ENCODE results near the gene PRKAR1B. TPM values are rescaled to one million over a fixed set of nuclear protein-coding genes. Genes with fewer than 3 reads are reported as not detected.

Gene PRKAR1B
- total and polyA plus RNA-seq, 10 of the 15 experiments (the other 5 are each of a cell fraction or from before 2014, with no cell fraction given): 1.4 to 45.6 (median 19.3) TPM

DNA sequence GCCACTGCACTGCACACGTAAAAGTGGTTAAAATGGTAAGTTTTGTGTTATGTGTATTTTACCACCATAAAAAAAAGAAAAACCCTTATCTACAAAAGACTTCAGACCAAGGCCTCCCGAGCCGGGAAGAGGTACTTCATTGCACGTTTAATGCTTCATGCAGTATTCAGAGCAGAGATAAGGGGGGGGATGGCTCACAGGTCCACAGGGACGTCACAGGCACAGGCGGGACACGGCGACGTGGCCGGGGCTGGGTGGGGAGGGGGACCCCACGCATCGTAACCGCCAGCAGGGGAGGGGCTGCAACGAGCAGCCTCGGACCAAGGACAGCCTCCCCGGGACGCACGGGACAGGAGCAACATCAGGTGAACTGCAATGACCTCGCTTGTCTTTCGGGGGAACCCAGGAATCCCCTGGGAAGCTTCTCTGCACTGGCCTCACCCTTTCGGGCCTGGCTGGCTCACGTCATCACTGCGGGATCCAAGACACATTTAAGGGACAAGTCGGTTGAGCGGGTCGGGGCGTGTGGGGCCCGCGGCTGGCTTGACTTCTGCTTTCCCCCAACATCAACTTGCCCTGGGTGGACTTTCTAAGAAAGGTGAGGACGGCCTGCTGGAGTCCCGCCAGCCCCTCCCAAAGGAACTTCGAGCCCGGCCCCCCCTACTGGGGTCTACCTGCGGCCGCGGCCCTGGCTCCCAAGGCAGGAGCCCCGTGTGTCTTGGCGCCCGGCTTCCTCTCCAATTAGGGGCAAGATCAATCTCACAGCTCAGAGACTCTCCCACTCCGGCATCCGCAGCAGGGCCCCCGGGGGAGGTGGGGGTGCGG lies 177.8 kb downstream of the PRKAR1B start (continued):
- TF ChIP-seq, protein P1, sequence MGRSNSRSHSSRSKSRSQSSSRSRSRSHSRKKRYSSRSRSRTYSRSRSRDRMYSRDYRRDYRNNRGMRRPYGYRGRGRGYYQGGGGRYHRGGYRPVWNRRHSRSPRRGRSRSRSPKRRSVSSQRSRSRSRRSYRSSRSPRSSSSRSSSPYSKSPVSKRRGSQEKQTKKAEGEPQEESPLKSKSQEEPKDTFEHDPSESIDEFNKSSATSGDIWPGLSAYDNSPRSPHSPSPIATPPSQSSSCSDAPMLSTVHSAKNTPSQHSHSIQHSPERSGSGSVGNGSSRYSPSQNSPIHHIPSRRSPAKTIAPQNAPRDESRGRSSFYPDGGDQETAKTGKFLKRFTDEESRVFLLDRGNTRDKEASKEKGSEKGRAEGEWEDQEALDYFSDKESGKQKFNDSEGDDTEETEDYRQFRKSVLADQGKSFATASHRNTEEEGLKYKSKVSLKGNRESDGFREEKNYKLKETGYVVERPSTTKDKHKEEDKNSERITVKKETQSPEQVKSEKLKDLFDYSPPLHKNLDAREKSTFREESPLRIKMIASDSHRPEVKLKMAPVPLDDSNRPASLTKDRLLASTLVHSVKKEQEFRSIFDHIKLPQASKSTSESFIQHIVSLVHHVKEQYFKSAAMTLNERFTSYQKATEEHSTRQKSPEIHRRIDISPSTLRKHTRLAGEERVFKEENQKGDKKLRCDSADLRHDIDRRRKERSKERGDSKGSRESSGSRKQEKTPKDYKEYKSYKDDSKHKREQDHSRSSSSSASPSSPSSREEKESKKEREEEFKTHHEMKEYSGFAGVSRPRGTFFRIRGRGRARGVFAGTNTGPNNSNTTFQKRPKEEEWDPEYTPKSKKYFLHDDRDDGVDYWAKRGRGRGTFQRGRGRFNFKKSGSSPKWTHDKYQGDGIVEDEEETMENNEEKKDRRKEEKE (IDR thresholded peaks at IDR 0.05): no peak
- no peak for TF ChIP-seq TBL1XR1 (IDR thresholded peaks at IDR 0.05; ENCODE audit: low read depth, low read length)

DNA sequence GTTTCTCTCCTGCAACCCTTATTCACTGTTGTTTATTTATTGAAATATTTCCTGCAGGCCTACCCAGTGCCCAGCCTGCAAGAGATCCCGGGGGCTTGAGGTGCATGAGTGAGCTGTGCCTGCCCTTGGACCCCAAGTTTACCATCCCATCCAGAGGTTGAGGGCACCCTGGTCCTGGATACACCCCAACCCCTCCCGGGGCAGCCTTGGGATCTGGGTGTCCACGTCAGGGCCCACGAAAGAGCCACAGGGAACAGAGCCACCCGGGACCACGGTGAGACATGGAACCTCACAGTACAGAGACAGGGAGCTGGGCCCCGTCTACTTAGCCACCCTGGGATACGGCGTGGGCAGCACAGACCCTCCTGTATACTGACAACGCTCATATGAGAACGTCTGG lies 178.7 kb downstream of the PRKAR1B start:
- no TSS peak for BruUV-seq (replicated peaks)
- no peaks in the 10 kb centered on the region for H3K27me3 ChIP-seq (replicated peaks in 1 of 2; ENCODE audit: control insufficient read depth in 2 of 2, insufficient read depth in 2 of 2, low read length in 1 of 2)
- intact Hi-C loops (cut with micrococcal nuclease; ENCODE audit: unreplicated experiment): no loop called here
- RAD21 ChIA-PET (ENCODE audit: unreplicated experiment): no interaction called here
- no peak for FAIRE-seq
- no peaks in the 10 kb centered on the region for H3K36me3 ChIP-seq (ENCODE audit: control insufficient read depth in 2 of 2, insufficient read depth in 2 of 2, low read length in 1 of 2)
- POLR2A ChIA-PET: no interaction called here
- no peak overlapping the region for H3K9ac ChIP-seq (ENCODE audit: control insufficient read depth, insufficient read depth, low read length)
- DNase-seq (ENCODE audit: low read depth, low spot score): no peak
- no peak overlapping the region for H3K4me2 ChIP-seq (ENCODE audit: control insufficient read depth, insufficient read depth)
- H2AFZ ChIP-seq (ENCODE audit: control insufficient read depth, low read depth, low read length): no peak overlapping the region
- SMC1A ChIA-PET (ENCODE audit: uncharacterized antibody, unreplicated experiment): no interaction called here
- in situ Hi-C loops (cut with MboI): no loop called here
- H3K79me2 ChIP-seq (ENCODE audit: control insufficient read depth, insufficient read depth, low read length): no peaks in the 10 kb centered on the region
- H3K4me1 ChIP-seq (ENCODE audit: control insufficient read depth, insufficient read depth, low read length): no peaks in the 10 kb centered on the region; the same call in 1 of the 2 replicates
- no peak overlapping the region for H3K27ac ChIP-seq (ENCODE audit: control insufficient read depth, insufficient read depth)
- WGBS (ENCODE audit: insufficient coverage, insufficient replicate concordance, low lambda C conversion rate, missing lambda C conversion rate): 90% methylated on average over 11 of the region's 11 CpGs
- no peaks in the 10 kb centered on the region for H4K20me1 ChIP-seq (ENCODE audit: control insufficient read depth, insufficient read depth)
- ATAC-seq: no peak
- CTCF ChIA-PET: no interaction called here
- H3K9me3 ChIP-seq (replicated peaks; ENCODE audit: control insufficient read depth, insufficient read depth, low read length): no peaks in the 10 kb centered on the region; the same call in 2 of the 3 replicates
- no peak overlapping the region for H3K4me3 ChIP-seq
- no peak for TF ChIP-seq CREM (IDR thresholded peaks at IDR 0.05; ENCODE audit: low read depth)
- TF ChIP-seq, protein P2, sequence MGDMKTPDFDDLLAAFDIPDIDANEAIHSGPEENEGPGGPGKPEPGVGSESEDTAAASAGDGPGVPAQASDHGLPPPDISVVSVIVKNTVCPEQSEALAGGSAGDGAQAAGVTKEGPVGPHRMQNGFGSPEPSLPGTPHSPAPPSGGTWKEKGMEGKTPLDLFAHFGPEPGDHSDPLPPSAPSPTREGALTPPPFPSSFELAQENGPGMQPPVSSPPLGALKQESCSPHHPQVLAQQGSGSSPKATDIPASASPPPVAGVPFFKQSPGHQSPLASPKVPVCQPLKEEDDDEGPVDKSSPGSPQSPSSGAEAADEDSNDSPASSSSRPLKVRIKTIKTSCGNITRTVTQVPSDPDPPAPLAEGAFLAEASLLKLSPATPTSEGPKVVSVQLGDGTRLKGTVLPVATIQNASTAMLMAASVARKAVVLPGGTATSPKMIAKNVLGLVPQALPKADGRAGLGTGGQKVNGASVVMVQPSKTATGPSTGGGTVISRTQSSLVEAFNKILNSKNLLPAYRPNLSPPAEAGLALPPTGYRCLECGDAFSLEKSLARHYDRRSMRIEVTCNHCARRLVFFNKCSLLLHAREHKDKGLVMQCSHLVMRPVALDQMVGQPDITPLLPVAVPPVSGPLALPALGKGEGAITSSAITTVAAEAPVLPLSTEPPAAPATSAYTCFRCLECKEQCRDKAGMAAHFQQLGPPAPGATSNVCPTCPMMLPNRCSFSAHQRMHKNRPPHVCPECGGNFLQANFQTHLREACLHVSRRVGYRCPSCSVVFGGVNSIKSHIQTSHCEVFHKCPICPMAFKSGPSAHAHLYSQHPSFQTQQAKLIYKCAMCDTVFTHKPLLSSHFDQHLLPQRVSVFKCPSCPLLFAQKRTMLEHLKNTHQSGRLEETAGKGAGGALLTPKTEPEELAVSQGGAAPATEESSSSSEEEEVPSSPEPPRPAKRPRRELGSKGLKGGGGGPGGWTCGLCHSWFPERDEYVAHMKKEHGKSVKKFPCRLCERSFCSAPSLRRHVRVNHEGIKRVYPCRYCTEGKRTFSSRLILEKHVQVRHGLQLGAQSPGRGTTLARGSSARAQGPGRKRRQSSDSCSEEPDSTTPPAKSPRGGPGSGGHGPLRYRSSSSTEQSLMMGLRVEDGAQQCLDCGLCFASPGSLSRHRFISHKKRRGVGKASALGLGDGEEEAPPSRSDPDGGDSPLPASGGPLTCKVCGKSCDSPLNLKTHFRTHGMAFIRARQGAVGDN (IDR thresholded peaks at IDR 0.05): no peak
- TF ChIP-seq DPF2 (IDR thresholded peaks at IDR 0.05): no peak
- no peak for TF ChIP-seq SIN3A (IDR thresholded peaks at IDR 0.05; ENCODE audit: low read depth, low read length)
- no peak for TF ChIP-seq POLR2A (IDR thresholded peaks at IDR 0.05; ENCODE audit: low read depth, low read length)
- no peak for TF ChIP-seq TARDBP (IDR thresholded peaks at IDR 0.05; ENCODE audit: borderline replicate concordance)
- TF ChIP-seq, protein P3, sequence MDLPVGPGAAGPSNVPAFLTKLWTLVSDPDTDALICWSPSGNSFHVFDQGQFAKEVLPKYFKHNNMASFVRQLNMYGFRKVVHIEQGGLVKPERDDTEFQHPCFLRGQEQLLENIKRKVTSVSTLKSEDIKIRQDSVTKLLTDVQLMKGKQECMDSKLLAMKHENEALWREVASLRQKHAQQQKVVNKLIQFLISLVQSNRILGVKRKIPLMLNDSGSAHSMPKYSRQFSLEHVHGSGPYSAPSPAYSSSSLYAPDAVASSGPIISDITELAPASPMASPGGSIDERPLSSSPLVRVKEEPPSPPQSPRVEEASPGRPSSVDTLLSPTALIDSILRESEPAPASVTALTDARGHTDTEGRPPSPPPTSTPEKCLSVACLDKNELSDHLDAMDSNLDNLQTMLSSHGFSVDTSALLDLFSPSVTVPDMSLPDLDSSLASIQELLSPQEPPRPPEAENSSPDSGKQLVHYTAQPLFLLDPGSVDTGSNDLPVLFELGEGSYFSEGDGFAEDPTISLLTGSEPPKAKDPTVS (IDR thresholded peaks at IDR 0.05; ENCODE audit: low read depth, low read length): no peak
- no peak for TF ChIP-seq HCFC1 (IDR thresholded peaks at IDR 0.05; ENCODE audit: low read length)
- no peak for TF ChIP-seq ZBED1 (IDR thresholded peaks at IDR 0.05; ENCODE audit: borderline replicate concordance)
- TF ChIP-seq EP300 (IDR thresholded peaks at IDR 0.05; ENCODE audit: borderline replicate concordance in 1 of 2, control insufficient read depth in 1 of 2, low read depth in 2 of 2, low read length in 2 of 2): no peak

Measured in GM12878 (cell line).